GDM1 (cell line): ENCODE data around the gene LRRC56.

Experiments
- DNase-seq: peaks from one replicate; lab custom pipeline; 2025; lab: John Stamatoyannopoulos, UW

Gene LRRC56

DNA sequence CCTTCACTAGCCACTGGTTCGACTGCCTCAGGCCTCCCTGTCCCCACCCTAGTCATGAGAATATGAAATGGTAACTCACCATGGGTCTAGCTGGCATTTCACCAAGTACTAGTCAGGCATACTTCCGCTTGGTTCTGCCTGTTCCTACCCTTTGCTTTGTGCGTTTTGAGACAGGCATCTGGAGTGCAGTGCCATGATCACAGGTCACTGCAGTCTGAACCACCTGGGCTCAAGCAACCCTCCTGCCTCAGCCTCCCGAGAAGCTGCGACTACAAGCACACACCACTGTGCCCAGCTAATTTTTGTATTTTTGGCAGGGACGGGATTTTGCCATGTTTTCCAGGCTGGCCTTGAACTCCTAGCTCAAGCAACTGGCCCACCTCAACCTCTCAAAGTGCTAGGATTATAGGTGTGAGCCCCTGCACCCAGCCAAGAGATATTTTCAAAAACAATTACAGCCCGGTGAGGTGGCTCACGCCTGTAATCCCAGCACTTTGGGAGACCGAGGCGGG lies 16.1 kb upstream of the LRRC56 start:
- DNase-seq: no peak

DNA sequence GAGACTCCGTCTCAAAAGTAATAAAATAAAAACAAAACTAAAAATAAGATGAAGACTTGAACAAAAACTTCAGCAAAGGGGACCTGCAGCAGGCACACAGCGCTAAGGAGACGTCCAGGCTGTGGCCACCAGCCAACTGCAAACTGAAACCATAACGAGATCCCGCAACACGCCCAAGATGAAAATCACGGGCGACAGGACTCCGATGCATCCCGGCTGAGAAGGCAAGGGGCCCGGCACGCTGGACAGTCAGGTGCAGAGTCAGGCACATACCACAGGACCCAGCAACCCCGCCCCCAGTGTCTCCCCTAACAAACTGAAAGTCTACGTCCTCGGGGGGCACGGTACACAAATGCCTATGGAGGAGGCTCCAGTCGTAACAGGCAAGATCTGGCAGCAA lies 11.1 kb upstream of the LRRC56 start:
- no peak for DNase-seq

DNA sequence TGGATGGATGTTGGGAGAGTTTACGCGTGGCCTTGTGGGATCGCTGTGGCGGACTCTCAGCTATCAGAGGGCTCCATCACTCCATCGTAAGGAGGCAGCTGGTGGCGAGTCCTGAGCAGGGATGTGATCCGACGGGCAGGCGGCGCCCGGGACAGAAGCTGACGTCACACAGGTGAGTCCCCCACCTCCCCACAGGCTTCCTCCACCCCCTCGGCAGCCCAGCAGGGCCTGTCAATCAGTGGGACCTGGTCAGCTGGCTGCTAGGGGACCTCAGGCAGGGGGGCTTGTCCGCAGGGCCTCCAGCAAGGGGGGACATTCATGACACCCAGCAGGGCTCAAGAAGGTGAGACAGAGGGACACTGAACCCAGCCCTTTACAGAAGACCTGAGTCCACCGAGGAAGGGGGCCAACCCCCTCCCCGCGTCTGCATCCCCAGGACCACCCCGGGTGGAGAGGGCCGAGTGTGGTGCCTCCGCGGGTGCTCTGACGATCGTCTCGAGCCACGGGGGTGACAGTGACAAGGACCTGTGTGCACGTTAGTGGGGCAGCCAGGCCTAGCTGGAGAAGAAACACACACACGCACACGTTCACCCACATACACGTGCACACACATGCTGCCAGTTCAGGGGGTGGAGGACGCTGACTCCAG lies 9.0 kb upstream of the LRRC56 start:
- no peak for DNase-seq

DNA sequence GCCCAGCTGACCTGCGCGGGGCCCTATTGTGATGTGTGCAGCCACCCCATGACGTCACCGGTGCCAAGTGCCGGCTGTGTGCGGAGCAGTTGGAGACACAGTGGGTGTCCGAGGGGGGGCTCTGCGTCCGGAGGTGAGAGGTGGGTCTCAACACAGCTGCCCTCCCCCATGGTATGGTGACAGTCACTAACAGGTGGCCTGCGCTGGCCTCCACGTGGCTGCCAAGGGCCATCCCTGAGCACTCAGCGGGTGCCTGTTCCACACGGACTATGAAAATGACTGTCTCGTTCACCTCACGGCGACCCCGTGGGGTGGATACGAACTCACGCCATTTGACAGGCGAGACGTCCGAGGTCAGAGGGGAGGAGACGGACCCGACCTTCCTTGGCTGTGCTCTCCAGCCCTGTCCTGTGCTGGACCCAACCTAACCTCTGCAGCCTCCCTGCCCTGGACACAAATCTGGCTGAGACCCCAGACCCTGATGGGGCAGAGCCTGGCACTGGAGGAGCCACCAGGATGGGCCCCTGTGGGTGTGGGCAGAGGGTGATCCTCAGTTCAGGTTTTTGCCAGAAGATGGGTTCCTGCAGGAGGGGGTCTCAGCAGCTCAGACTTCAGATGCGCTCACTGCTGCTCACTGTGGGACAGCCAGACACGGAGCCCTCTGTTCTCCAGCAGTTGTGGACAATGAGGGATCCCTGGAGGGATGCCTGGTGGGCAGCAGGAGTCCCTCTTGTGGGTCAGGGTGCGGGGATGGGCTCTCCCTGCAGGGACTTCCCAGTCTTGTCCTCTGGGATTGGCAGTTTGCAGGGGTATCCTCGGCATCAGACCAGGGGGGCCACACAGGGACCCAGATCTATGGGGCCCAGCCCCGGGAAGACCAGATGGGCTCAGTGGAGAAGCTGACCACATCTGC lies 8.3 kb upstream of the LRRC56 start:
- no peak for DNase-seq

DNA sequence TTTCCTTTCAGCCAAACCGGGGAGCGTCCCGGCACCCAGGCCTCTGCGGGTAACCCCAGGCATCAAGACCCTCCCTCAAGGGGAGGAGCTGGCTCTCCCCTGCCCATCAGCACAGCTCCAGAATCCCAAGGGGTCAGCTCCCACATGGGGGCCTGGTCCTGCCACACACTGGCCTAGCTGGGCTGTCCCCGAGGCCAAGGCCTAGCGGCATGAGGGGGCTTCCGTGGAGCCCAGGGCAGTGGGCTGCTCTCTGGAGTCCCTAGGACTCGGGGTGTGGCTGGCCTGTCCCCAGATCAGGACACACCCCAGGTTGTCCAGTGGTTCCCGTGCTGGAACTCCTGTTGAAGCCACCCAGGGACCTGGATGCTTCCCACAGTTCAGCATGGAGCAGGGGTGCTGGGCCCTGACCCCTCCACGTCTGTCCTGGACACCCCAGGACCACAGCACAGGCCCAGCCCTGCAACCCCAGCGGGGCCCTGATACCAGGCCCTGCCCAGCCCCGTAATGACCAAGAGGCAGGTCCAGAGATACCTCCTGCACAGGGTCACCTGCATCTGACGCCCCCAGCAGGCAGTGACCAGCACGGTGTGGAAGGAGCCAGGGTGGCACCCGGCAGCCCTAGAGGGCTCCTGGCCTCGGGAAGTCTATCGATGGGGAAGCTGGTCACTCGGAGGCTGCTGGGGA lies 7.5 kb upstream of the LRRC56 start:
- no peak for DNase-seq

DNA sequence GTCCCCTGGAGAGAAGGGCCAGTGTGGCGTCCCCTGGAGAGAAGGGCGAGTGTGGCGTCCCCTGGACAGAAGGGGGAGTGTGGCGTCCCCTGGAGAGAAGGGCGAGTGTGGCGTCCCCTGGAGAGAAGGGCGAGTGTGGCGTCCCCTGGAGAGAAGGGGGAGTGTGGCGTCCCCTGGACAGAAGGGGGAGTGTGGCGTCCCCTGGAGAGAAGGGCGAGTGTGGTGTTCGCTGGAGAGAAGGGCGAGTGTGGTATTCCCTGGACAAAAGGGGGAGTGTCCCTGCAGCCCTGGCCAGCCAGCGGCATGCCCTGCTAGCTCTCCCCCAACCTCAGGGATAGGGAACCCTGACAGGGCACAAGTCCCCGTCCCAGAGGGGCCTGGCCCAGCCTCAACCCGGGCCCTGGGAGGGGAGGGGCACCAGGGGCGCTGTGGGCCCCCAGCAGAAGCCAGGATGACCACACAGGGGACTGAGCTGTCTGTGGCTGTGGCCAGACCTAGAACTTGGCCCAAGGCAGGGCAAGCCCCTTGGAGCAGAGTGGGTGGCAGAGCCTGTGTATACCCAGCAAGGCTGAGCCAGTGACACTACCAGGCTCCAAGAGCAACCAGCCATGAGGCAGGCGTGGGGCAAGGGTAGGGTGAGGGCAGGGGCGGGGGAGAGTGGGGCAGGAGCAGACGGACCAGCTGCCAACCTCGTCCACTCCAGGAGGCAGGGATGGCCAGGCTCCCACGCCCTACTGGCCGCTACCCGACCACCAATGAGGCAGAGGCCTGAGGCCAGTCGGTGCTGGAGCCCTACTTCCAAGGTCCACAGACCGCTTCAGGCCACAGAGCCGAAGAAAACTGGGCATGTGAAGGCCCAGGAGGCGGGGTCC lies 6.1 kb upstream of the LRRC56 start:
- DNase-seq: no peak

DNA sequence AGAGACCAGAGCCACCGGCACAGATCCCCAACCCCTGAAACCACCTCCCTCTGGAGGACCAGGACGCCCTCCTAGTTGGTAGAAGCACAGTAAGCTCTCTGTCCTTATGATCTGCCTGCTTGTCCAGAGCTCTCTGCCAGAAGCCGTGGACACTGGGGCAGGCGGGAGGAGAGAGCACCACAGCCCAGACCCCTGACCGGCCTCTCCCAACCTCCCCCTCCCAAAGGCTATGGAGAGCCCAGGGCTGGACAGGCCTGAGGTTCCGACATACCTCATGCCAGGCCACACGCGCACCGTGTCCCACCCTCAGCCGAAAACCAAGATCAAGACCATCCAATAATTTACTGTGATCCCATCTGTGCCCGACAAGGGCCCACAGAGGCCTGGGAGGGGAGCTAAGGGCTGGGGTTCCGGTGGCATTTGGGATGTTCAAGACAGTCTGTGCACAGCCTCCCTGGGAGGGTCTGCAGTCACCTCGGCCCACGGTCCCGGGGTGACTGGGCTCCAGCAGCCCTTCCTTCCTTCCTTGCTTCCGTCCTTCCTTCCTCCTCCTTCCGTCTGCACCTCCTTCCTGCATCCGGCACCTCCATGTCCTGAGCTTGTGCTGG lies 5.3 kb upstream of the LRRC56 start:
- no peak for DNase-seq

DNA sequence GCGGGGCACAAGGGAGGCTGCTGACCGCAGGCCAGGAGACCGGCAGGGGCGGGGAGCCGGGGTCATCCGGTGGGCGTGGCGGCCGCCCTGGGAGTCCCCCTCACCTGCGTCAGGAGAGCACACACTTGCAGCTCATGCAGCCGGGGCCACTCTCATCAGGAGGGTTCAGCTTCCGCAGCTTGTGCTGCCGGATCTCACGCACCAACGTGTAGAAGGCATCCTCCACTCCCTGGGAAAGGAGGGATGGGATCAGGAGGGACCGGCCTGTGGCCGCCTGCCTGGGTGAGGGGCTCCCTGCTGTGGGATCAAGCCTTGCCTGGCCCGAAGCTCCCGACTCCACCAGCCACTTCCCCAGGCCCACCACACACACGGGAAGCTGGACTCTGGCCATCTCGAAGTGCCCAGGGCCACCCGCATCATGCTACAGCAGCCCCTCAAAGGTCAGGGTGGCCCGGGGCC lies 4.8 kb upstream of the LRRC56 start:
- no peak for DNase-seq

DNA sequence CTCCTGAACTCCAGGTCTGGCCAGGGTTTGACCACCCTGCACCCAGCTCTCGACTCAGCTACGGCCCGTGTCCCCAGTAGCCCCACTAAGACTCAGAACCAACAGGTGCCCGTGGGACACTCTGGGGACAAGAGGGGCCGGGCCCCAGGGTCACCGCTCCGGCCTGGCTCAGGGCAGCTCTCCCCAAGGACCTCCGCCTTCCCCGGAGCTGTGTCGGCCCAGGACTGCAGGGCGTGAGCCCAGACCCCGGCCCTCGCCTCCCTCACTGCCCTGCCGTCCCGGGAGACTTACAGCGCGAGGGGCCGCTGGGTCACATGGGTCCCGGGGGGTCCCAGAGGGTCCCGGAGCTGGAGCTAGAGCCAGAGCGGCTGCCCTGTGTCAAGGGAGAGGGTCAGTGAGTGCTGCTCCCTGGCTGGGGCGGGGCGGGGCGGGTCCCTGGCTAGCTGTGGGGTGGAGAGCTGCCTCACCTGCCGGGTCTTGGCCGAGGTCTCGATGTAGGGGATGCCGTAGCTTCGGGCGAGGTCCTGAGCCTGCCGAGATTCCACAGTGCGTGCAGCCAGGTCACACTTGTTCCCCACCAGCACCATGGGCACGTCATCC lies 4.2 kb upstream of the LRRC56 start:
- no peak for DNase-seq

DNA sequence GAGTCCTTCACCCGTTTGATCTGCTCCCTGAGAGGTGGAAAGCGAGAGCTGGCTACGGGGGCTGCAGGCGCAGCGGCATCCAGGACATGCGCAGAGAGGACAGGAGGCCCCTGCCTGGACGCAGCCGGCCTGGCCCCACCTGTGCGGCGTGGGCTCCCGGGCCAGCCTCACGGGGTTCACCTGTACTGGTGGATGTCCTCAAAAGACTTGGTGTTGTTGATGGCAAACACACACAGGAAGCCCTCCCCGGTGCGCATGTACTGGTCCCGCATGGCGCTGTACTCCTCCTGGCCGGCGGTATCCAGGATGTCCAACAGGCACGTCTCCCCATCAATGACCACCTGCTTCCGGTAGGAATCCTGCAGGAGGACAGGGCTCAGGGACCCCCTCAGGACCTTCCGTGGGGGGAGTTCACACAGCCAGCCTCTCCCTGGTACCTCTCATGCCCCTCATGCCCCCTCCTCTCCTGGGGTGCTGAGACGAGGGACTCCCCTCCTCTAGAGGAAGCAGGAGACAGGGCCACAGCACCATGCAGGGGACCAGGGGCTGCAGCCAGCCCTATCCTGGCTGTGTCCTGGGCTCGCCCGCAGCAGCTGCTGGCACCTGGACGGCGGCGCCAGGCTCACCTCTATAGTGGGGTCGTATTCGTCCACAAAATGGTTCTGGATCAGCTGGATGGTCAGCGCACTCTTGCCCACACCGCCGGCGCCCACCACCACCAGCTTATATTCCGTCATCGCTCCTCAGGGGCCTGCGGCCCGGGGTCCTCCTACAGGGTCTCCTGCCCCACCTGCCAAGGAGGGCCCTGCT lies 3.5 kb upstream of the LRRC56 start:
- DNase-seq: no peak

DNA sequence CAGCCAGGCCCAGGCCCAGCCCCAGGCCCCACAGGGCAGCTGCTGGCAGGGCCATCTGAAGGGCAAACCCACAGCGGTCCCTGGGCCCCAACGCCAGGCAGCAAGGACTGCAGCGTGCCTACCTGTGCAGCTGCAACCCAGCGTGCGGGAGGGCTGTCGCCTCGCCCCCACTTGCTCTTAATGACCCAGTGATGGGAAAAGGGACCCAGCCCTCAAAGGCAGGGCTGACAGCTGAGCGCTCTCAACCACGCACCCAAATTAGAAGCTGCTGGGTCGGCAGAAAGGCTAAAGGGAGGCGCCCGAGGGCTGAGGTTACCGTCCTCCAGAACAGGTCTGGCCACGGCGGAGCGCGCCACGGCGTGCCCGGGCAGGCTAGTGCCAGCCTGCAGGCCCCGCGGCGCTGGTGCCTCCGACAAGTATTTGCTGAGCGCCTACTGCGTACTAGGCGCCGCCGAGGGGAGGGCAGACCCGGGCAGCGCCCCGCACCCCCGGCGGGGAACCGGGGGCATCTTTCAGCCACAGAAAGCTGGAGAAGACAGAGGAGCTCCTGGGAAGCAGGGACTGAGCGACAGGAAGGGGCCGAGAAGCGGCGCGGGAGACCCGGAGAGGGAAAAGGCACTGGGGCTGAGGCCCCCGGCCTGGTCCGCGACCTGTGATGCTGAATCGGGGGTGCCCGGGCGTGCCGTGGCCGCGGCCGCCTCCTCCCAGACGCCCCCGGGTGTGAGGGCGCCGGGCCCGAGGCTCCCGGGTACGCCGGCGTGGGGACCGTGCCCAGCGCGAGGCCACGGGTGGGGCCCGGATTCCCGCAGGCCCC lies 2.7 kb upstream of the LRRC56 start:
- no peak for DNase-seq

DNA sequence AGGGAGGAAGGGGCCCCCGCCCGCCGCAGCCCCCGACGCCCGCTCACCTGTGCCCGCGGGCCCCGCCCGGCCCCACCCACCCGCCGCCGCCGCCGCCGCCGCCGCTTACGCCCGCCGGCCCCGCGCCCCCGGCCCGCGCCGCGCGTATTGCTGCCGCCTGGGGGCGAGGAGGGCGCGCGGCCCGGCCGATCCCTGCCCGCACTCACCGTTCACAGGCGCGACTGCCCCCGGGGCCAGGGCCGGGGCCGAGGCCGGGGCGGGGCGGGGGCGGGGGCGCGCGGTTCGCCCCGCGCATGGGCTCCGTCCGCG lies 2.2 kb upstream of the LRRC56 start:
- no peak for DNase-seq

DNA sequence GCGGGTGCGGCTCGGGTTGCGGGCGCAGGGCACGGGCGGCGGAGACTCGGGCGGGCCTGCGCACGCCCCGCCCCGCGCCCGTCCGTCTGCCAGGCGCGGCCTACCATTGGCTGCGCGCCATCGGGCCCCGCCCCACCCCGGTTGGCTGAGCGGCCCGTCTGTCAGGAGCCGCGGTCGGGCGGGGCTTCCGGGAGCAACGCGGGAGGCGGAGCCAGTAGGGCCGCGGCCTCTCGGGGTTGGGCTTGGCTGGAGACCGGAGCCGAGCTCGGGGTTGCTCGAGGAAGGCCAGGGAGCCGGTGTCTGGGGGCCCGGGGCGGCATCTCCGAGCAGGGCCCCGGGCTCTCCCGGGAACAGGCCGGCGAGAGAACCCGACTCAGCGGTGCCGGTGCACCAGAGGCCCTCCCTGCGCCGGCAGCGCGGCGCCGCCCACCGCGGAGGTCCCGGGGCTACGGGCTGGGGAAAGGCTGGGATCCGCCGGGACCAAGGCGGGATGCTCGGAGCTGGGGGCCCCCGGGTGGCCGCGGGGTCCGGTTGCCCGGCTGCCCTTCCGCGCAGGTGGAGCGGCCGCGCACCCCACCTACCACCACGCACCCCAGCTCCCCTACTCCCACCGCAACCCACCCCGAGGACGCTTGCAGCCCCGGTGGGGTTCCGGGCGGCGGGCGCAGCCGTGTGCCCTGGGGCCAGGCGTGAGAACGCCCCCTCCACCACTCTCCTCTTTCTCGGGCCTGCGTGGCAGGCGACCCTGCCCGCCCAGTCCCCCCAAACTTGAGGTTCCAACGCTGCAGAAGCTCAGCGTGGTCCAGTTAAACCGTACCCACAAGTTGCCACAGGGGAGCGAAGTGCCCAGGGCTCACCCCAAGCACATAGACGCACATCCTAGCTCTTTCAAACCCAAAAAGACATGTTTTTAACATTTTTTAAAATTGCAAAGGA lies 1.5 kb upstream of the LRRC56 start, which contains the start of gene HRAS:
Gene HRAS (minus strand): TSS at position 58 of the 936 bp plus-strand sequence.
- DNase-seq: peak; percentile 94

DNA sequence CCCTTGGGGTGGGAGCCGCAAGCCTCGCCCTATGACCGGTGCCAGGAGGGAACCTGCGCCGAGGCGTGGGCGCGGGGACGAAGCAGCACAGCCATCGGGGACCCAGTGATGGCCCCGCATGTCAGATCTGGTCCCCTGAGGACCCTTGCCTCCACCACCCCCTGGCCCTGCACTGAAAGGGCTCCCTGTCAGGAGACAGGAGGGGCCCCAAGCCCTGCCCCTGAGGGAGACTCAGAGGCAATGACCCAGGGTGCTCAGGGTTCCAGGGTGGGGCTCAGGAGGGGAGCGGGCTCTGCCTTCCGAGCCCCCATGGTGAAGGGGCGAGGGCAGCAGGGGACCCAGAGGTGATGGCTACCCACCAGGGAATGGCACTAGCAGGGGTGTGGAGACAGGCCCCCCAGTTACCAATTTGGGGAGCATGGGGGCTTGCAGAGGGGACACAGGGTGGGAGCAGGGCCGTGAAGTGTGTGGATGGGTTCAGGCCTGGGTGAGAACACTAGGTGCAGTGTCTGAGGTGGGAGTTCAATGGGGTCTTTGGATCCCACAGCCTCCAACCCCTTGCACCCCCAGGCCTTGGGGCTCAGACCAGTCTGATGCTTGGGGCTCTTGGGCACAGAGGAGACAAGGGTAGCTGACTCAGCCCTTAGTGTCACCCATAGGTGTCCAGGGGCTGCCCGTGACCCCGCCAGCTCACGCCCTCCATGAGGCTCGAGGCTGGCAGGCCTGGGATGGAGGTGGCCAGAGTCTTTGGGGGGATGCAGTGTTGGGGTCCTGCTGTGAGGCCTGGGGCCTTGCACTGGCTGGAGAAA lies 499 bp downstream of the LRRC56 start:
- DNase-seq: no peak

DNA sequence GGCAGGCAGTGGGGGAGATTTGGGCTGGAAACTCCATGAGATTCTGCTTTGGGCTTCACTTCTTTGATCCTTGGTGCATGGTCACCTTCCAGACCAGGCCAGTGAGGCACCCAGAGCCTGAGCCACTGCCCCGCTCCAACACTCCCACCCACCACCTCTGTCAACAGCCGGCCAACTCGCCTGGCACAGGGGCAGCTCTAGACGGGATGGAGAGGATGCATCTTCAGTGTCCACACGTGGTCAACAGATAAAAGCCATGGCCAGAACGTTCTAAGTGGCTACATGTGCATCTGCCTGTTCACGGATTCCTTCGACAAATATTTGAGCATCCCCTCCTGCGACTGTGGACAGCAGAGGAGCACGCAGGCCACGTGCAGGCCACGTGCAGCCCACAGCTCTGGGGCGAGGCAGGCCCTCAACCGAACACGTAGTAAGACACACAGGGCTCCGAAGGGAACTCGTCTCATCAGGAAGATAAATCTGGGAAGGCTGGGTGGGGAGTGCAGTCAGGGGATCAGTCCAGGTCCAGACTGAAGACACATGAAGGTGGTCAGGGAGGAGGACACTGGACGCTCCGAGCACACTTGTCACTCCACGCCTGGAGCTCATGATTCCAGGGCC lies 1.2 kb downstream of the LRRC56 start:
- no peak for DNase-seq

DNA sequence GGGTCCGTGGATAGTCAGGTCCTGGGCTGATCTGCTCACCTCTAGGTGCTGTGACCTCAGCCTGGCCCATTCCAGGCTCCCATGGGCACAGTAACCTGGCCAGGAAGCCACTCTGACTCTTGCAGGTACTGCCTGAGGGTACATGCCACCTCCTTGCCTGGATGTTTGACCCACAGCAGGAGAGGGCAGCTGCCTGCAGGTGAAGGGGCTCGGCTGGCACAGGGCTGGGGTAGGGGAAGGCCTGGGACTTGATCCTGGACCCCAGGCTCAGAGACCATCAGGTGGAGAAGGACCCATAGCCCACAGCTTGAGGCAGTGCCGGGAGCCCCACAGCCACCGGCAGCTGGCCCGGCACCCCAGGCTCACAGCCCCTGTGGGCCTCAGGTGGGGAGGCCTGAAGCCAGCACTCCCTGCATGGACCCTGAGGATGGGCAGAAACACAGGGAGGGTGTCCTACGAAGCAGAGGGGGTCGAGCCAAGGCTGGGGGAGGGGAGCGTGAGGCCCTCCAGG lies 2.7 kb downstream of the LRRC56 start:
- no peak for DNase-seq
